NCI-H2227 (cell line): Measurements from ENCODE around the gene NAALADL2.
"Not testable (repeated sequence)": the region's sequence is repeated elsewhere in the genome, so short reads cannot be mapped to it uniquely, and the experiment has no call there.

ENCODE experiments used
- DNase-seq: peaks from one replicate; lab custom pipeline; 2025; ENCODE audit not compliant: unreplicated experiment; lab: John Stamatoyannopoulos, UW

NAALADL2 gene

DNA sequence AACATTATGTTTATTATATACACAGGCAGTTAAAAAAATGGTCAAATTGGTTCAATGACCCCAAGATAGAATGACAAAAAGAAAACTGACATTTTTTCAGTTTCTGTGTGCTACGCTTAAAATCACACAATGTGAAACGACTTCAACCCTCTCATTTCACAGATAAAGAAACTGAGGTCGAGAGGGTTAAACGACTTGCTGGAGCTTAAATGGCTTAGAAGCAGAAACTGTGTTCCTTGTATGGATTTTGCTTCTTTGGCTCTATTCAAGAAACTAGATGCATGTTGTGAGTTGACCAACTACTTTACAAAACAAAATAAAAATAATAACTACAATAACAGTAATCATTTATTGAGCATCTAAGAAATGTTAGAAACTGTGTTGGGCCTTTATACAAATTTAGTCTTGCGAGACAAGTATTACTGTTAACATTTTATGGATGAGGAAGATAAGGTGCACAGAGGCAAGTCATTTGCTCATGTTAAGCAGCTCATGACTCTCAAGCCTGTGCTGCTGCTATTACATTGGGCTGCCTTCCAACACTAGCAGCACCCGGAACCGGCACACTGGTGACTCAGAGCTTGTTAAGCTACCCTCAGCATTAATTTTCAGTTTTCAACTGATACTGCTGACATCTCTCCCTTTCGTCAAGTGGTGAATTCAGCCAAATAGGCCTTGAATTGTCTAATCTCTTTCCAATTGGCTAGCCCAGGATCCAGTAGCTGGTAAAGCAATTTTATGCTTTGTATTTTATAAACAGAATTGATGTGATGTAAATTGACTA lies 487.6 kb downstream of the NAALADL2 start:
- DNase-seq = peak; percentile 39

DNA sequence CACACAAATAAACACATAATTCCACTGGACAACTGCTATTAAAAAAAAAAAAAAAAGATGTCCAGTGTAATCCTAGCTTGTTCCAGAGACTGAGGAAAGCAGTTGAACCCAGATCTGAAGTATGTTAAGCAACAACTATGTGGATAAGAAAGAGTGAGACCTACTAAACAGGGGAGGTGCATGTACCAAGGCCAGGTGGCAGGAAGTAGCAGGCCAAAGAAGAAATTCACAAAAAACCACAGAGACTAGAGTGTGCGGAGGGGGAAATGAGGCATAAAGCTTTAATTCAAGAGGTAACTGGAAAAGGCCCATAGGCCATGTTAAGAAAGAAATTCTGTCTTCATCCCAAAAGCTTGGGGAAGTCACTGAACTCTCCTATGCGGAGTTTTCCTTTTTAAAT lies 490.0 kb downstream of the NAALADL2 start:
- no peak for DNase-seq

DNA sequence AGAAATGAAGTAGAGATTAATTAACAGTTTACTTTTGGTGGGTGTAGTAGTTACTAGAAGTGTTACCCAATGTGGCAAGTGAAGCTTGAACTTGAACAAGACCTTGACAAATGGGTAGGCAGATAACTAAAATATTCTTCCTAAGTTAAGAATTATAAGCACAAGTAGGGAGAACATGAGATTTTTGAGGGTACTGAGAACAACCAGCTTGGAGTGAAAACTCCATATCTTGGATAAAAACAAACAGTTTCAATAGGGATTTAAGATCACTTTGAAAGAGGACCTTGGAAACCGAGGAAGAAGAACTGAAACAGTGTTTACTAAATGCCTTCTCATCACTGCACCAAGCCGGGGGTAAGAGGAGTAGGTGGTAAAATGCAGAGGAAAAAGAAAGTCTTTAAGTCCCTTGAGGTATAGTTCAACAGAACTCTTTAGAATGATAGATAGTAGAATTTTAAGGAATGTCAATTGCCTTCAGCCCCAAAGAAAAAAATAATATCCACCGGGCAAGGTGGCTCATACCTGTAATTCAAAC lies 496.7 kb downstream of the NAALADL2 start:
- no peak for DNase-seq

DNA sequence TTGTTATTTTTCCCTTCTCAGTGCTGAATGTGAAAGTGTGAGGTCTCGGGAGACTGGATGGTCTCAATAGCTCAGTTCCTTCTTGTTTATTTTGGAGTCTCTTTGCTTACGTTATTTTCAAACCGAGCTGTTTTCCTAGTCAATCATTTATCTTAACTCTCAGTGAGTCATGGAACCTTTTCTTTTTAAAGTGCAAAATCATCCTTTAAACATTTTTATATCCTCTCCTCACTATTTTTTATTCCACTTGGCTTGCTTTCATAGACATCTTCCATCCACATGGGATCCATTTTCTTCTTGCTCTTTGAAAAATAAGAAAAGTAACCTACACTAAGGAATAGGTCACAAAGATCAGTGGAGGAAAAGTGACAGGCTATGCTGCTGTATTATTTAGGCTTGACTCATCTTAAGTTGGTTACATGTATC lies 497.8 kb downstream of the NAALADL2 start:
- no peak for DNase-seq

DNA sequence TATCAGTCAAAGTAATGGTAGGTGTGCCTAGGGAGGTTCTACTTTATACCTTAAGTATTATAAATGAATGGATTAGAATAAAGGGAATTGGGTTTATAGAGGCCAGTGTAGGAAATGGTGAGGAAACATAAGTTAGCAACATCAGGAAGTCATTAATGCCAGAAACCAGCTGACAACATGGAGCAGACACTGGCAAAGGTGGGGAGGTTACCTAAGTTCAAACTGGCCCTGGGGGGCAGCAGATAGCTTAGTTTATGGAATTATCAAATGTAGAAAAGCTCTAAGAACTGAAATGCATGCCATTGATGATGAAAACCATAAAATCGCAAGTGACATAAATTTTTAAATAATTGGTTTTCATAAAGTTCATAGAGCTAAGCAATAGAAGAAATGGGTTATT lies 498.6 kb downstream of the NAALADL2 start:
- DNase-seq = no peak

DNA sequence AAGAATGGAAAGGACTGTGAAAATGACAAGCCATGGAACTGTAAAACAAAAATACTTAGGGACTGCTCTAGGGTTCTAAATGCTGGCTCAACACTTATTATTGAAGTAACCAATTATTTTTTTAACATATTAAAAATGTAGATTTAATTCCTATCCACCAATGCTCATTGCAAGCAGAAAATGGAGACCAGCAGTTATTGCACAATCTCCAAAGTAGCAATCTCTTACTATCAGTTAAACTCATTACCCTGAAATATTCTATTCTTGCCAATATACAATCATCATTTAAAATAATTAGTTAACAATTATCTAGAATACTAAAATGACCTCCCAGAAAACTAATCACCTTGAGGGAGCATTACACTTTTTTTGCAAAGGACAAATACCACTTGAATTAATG lies 499.8 kb downstream of the NAALADL2 start:
- DNase-seq = no peak

DNA sequence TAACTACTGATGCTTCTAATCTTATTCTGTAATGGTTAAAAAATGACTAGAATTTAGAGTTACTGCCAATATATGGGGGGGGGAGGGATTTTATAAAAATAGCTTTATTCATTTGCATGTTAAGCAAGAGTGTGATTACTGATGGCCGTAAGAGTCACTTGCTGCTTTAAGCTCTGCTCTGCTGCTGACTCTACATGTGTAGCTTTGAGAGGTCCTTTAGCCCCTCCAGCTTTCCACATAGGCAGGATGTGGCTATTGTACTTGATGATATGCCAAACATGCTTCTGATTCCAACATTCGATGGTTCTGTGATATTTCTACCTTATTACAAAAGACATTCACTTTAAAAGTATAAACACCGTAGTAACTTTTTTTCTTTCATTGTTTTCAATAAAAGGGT lies 511.3 kb downstream of the NAALADL2 start:
- not testable (repeated sequence) for DNase-seq

DNA sequence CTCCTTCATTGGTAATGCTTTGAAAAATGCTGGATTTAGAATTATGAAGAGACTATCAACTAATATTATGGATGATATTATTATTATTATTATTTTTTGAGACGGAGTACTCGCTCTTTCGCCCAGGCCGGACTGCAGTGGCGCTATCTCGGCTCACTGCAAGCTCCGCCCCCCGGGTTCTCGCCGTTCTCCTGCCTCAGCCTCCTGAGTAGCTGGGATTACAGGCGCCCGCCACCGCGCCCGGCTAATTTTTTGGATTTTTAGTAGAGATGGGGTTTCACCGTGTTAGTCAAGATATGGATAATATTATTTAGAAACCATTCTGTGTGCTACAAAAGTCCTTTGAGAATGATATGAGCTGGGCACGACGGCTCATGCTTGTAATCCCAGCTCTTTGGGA lies 512.1 kb downstream of the NAALADL2 start:
- DNase-seq = not testable (repeated sequence)

DNA sequence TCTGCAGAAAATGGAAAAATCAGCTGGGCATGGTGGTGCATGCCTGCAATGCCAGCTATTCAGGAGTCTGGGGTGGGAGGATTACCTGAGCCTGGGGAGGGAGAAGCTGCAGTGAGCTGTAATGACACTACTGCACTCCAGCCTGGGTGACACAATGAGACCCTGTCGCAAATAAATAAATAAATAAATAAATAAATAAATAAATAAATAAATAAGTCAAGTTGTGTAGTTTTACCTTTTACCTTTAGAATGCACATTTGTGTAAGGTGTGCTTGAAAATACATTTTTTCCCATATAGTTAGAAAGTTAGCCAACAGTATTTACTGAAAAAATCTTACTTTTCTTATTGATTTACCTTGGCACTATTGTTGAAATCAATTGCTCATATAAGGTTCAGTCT lies 515.6 kb downstream of the NAALADL2 start:
- DNase-seq = no peak

DNA sequence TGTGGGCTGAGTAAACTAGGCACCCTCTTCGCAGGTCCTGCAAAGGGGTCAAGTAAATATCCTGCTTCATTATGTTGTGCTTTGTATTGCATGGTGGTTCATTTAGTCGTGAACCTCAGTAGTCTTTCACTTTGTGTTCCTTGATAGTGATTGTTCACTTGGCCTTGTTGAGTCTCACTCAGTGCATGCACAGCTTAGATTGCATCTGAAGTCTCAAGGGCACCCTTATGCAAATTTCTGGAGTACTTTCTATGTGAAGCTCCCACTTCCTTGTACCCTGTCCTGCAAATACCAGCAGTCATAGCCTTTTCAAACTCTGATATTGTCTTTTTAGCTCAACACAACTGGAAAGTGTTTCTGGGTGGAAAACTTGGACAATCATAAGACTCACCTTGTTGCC lies 519.2 kb downstream of the NAALADL2 start:
- no peak for DNase-seq

DNA sequence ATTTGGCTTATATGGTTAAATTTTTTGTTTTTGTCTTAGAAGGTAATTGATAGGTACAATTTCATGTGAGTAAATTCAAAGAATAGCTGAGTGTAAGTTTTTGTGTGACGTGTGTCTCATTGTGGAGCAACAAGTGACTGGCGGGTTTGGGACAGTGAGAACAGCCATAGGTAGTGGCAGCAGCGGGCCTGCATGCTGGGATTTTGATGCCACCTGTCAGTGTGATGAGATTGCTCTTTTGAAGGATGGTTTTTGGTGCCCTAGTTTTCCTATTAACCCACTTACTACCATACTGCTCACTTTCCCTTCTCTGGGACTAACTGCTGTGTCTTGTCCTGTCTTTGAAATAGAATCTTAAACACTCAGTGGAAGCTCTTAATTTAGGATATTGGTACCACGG lies 522.6 kb downstream of the NAALADL2 start:
- no peak for DNase-seq

DNA sequence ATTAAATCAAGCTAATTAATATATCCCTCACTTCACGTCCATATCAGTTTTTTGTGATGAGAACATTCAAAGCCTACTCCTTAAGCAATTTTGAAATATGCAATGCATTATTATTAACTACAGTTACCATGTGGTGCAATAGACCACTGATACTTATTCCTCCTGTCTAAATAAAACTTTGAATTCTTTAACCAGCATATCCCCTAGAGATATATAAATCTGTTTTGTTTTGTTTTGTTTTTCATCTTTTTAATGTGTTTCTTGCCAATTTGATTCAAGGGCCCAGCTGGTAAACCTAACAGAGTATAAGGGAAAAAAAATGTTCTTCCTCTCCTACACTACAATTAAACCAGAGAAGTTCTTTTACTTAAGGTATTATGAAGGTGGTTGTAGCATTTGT lies 524.2 kb downstream of the NAALADL2 start:
- DNase-seq = no peak

DNA sequence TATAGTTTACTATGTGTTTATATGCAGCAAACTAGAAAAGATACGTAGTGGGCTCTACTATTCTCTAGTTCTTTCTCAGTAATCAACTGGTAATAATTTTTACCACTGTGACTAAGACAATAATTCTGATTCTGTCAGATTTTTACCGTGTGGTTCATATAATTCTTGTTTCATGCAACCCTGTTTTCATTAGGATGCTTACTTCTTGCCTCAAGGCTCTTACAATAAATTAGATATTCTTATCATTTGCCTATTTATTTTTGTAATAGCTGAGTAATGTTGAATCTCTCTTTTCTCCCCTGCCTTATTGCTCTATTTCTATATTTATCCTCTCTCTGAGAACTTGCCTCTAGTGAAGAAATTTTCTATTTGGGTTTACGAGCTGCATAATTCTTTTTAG lies 524.7 kb downstream of the NAALADL2 start:
- DNase-seq = no peak

DNA sequence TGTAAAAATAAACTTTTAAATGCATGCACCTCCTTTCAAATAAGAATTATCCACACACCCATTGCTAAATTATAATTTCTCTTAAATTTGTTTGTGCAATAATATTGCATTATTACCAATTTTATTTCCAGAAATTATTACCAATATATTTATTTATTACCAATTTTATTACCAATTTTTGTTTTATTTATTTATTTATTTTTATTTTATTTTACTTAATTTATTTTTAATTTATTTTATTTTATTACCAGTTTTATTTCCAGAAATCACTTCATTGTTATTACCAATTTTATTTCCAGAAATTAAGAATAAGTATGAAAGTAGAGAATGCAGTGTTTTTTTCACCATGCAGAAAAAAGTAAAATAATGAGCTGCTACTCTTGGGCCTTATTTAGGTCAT lies 525.4 kb downstream of the NAALADL2 start:
- no peak for DNase-seq

DNA sequence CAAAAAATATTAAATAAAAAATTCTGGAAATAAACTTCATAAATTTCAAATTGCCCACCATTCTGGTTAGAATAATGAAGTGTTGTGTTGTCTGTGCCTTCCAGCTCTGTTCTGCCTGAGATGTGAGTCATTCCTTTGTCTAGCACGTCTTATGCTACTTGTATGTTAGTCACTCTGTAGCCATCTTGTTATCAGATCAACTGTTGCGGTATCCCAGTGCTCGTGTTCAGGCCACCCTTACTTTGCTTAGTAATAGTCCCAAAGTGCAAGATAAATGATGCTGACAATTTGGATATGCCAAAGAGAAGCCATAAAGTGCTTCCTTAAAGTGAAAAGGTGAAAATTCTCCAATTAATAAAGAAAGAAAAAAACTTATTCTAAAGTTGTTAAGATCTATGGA lies 527.5 kb downstream of the NAALADL2 start:
- DNase-seq = no peak

DNA sequence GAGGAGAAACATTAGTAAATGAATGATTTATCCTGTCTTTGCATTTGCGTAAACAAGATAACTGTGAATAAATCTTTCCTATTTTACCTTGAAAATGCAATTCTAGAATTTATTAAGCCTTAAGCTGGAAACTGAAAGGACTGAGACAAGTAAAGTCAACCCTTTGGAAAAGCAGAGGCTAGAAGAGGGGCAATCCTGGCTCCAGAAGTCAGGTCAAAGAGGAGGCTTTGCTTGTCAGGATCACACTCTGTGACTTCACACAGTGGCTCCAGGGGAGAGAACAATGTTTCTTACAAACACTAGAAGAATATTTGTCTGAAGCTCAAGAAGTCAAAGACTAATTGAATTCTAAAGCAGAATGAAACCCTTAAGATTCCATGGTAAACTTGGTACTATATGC lies 530.4 kb downstream of the NAALADL2 start:
- DNase-seq = no peak

DNA sequence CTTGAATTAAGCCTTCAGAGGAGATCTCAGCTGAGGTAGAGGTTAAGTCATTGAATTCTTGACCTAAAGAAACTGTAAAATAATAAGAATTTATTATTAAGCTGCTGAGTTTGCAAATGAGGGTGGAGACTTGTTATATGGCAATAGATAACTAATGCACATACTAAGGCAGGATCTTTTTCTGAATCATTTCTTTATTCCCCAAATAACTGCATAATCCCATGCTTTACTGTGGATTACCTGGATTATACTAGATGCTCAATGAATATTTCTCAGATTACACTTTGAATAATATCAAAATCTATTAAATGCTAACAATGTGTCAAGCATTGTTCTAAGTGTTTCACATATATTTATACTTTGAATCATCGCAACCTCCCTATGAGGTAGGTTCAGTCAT lies 532.5 kb downstream of the NAALADL2 start:
- no peak for DNase-seq

DNA sequence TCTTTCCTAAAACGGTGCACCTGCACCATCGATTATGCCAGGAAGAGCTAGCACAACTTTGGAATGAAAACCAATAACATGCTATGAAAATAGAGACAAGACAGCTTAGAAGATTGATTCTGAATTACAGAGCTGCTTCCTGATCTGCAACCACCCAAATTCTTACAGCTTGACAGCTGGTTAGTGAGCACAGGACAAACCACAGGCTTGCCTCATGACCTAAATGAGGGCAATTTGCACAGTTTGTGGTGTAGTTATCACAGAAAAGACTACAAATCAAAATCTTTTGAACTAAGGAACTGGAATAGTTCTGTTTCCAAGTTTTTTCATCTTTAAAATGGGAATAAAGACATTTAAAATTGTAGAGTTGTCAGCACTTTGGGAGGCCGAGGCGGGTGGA lies 533.5 kb downstream of the NAALADL2 start:
- no peak for DNase-seq

DNA sequence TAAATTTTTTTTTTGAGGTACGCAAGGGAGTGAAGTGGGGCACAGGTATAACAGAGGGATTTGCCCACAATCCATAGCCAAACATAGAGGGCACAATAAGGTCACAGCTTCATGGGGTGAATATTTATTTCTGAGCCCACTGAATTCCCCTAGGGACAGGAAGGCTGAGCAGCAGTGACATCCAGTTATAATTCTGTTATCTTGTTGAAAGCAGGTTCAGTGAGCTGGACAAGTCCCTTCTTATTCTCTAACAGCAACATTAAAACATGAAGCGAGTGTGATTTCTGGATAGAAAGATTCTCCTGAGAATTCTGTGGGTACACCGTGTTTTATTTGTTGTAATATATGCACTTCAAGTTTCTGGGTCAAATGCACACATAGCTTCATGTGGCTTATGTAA lies 538.2 kb downstream of the NAALADL2 start:
- no peak for DNase-seq

DNA sequence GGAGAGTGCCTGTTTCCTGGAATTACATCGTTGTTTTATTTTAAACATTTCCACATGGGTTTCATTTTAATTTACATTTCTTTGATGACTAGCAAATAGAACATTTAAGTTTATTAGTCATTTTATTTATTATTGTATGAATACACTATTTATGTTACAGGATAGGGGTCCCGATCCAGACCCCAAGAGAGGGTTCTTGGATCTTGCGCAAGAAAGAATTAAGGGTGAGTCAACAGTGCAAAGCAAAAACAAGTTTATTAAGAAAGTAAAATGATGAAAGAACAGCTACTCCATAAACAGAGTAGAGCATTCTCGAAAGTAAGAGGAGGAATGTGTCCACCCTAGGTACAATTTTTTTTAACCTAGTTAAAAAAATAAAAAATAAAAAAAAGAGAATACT lies 539.5 kb downstream of the NAALADL2 start:
- no peak for DNase-seq

DNA sequence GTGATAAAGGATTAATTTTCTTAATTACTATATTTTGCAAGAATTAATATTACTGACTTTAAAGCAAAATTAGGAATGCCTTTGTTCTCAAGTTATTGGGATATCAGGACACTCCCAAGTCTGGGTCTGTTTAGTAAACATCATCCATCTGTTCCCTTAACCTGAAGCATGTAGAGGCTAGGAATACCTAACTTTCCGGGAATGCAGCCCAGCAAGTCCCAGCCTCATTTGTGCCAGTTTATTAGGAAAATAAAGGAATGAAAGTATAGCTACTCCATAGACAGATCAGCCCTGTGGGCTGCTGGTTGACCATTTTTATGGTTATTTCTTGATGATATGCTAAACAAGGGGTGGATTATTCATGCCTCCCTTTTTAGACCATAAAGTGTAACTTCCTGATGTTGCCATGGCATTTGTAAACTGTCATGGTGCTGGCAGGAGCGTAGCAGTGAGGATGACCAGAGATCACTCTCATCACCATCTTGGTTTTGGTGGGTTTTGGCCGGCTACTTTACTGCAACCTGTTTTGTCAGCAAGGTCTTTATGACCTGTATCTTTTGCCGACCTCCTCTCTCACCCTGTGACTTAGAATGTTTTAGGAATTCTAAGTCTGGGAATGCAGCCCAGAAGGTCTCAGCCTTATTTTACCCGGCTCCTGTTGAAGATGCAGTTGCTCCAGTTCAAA lies 540.2 kb downstream of the NAALADL2 start:
- no peak for DNase-seq

DNA sequence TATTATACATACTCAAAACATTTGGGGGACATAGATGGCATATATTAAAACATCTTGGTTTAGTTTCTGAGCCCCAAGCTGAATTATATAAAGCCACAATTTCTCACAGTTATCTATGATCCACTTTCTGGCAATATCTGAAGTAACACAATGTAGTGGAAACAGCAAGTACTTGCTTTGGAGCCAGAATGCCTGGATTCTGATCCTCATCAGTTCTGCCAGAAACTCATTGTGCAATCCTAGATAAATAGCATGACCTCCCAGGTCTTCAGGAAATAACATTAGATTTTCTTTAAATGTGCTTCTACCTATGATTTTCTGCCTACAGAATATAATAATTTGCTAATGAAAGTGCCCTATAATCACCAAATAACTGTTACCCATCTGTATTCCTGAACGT lies 544.9 kb downstream of the NAALADL2 start:
- DNase-seq = no peak
